Effector memory CD4-positive, alpha-beta T cell (primary cell): Measurements from ENCODE around the gene PRIMA1.

ENCODE experiments used
- DNase-seq, 3 donors: peaks; one replicate each; pipeline ENCODE4 v3.0.0-alpha.2; 2020
- H3K27ac ChIP-seq: 2 replicates; pipeline ENCODE4 v1.7.0; 2013; ENCODE audit warnings: mild to moderate bottlenecking, low read length, moderate library complexity; ENCODE audit not compliant: insufficient read depth, poor library complexity, severe bottlenecking
- H3K27me3 ChIP-seq: replicated peaks from 2 replicates; pipeline ENCODE4 v1.7.0; 2013; ENCODE audit warnings: mild to moderate bottlenecking, low read length; ENCODE audit not compliant: insufficient read depth, control insufficient read depth, poor library complexity, severe bottlenecking
- H3K36me3 ChIP-seq: 2 replicates; pipeline ENCODE4 v1.7.0; 2013; ENCODE audit warnings: mild to moderate bottlenecking, low read length, moderate library complexity; ENCODE audit not compliant: control insufficient read depth, insufficient read depth
- H3K4me1 ChIP-seq: 2 replicates; pipeline ENCODE4 v1.7.0; 2013; ENCODE audit warnings: low read length, mild to moderate bottlenecking; ENCODE audit not compliant: control insufficient read depth, insufficient read depth, poor library complexity, severe bottlenecking
- H3K4me3 ChIP-seq: 2 replicates; pipeline ENCODE4 v1.7.0; 2013; ENCODE audit warnings: low read length, low read depth, mild to moderate bottlenecking; ENCODE audit not compliant: insufficient read depth, poor library complexity, severe bottlenecking
- H3K9me3 ChIP-seq: 2 replicates; pipeline ENCODE4 v1.7.0; 2013; ENCODE audit warnings: mild to moderate bottlenecking, low read length, moderate library complexity; ENCODE audit not compliant: control insufficient read depth

The PRIMA1 gene

DNA sequence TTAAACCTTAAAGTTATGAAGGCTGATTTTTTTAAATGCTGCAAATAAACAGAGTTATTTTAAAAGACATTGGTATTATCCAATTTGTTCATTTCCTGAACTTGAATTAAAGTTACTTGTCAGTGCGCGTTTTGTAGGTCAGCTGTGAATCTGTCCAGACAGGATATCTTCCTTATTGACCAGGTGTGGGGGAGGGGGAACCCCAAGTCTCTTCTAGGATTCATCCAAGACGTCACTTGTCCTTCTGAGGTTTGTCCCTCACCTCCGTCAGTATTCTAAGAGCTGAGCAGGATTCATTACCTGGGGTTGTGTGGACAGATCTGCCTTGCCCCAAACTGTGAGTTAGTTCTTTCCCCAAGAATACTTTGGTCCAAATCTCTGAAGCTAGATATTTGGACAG is 8.8 kb upstream of the PRIMA1 start:
- DNase-seq = no peak
- H3K27me3 ChIP-seq = no peaks in the 10 kb centered on the region
- H3K36me3 ChIP-seq = no peaks in the 10 kb centered on the region
- no peak overlapping the region for H3K4me3 ChIP-seq
- no peak overlapping the region for H3K27ac ChIP-seq
- H3K4me1 ChIP-seq = no peaks in the 10 kb centered on the region
- no peaks in the 10 kb centered on the region for H3K9me3 ChIP-seq

GRCh38 chr14:93794756-93795155 is 6.5 kb upstream of the PRIMA1 start:
- no peak overlapping the region for H3K27ac ChIP-seq
- no peak for DNase-seq
- H3K9me3 ChIP-seq = no peaks in the 10 kb centered on the region
- H3K4me1 ChIP-seq = no peaks in the 10 kb centered on the region
- no peak overlapping the region for H3K4me3 ChIP-seq
- H3K36me3 ChIP-seq = no peaks in the 10 kb centered on the region
- peaks cover 3% of the 10 kb centered on the region for H3K27me3 ChIP-seq

DNA sequence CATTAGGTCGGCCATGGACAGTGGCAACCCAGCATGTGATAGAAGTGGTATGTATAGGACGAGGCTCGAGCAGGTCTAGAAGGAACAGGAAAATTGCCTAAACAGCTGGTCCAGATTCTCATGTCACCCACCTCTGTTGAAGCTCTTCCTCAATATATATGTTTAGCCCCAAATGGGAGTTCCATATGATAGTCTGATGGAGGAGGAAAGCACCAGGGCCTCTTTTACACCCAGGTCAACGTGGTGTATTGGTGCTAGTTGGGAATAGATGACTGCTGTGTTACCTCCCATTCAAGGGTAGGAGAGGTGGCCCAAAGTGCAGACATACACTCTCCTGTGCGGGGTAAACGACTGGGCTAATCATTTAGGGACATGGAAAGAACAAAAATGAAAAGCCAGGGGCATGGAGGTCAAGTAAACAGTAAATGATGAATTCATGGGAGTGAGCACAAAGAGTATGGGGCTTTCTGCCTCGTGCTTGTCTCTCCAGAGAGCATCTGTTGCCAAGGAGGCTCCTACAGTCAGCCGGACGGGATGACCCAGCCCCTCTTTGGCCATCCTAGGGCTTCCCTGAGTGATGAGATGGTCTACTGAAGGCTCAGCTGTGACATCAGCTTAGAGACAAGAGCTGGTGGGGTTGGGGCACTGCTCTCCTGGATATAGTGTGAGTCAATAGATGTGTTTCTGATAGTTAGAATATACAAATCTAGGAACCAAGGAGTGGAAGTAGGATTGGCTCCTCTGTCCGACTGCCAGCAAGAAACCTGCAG is 5.5 kb upstream of the PRIMA1 start:
- Histone ChIP-seq H3K27ac (no peak overlapping the region), H3K27me3 (peaks cover 3% of the 10 kb centered on the region), H3K36me3 (no peaks in the 10 kb centered on the region), H3K9me3 (no peaks in the 10 kb centered on the region), H3K4me3 (no peak overlapping the region), H3K4me1 (no peaks in the 10 kb centered on the region)
- no peak for DNase-seq

DNA sequence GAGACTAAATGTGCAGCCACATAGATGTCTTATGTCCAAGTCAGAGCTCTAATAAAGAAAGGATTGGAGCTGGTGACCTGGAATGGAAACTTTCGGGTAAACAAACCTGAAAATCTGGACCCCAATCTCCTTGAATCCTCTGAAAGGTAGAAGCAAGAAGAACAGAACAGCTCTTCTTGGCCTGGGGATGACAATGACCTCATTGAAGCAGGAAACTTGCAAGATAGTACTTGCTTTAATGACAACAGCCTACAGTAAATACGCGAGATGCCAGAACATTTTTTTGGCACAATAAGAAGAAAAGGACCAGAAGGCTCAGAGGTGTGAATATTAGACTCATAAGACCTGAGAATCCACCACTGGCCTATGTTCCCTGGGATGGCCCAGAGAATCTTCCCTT is 4.1 kb upstream of the PRIMA1 start:
- Histone ChIP-seq H3K9me3 (no peaks in the 10 kb centered on the region), H3K36me3 (no peaks in the 10 kb centered on the region), H3K27ac (no peak overlapping the region), H3K4me1 (no peaks in the 10 kb centered on the region), H3K27me3 (peaks cover 3% of the 10 kb centered on the region), H3K4me3 (no peak overlapping the region)
- no peak for DNase-seq

GRCh38 chr14:93790966-93791365 is 2.7 kb upstream of the PRIMA1 start:
- H3K4me1 ChIP-seq = no peaks in the 10 kb centered on the region
- H3K9me3 ChIP-seq = no peaks in the 10 kb centered on the region
- peaks cover 3% of the 10 kb centered on the region for H3K27me3 ChIP-seq
- H3K4me3 ChIP-seq = no peak overlapping the region
- DNase-seq = no peak
- no peaks in the 10 kb centered on the region for H3K36me3 ChIP-seq
- no peak overlapping the region for H3K27ac ChIP-seq

GRCh38 chr14:93789228-93790130 is 1.2 kb upstream of the PRIMA1 start:
- peaks cover 3% of the 10 kb centered on the region for H3K27me3 ChIP-seq
- no peaks in the 10 kb centered on the region for H3K4me1 ChIP-seq
- no peaks in the 10 kb centered on the region for H3K36me3 ChIP-seq
- no peak overlapping the region for H3K27ac ChIP-seq
- no peaks in the 10 kb centered on the region for H3K9me3 ChIP-seq
- DNase-seq = no peak
- H3K4me3 ChIP-seq = no peak overlapping the region

GRCh38 chr14:93788543-93789227 is 400 bp upstream of the PRIMA1 start:
- peaks cover 3% of the 10 kb centered on the region for H3K27me3 ChIP-seq
- H3K9me3 ChIP-seq = no peaks in the 10 kb centered on the region
- H3K4me1 ChIP-seq = no peaks in the 10 kb centered on the region
- no peak overlapping the region for H3K27ac ChIP-seq
- no peak overlapping the region for H3K4me3 ChIP-seq
- DNase-seq = no peak
- no peaks in the 10 kb centered on the region for H3K36me3 ChIP-seq

DNA sequence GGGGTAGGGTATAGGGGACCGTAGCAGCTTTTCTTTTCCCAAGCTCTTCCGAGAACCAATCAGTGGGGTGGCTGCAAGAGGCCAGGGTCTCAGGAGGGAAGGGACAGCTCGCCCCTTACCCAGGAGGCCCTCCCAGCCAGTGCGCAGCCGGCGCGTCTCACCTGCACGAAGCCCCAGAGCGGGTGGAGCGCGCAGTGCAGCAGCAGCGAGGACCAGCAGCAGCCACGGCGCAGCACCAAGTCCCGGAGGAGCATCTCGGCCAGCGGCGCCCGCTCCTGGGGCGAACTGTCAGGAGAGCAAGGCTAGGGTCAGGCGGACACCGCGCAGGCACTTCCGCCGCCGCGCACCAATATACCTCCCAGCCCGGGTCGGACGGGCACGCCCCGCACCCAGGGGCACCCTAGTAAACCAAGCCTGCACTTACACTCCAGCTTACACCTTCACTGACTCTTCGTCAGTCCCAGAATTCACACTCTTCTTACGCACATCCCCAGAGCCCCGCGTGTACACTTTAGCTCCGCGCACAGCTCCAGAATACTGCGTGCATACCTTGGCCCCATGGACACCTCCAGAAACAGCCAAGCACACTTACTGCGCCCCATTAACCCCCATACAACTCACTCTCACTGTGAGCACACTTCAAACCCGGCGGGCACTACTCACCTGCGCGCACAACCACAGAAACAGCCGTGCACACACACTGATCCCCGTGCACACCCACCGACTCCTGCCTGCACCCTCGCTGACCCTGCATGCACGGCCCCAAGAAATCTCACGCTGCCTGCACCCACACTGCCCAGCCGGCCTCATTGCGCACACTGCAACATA is 606 bp downstream of the PRIMA1 start:
- Histone ChIP-seq H3K4me3 (no peak overlapping the region), H3K27me3 (peaks cover 3% of the 10 kb centered on the region), H3K9me3 (no peaks in the 10 kb centered on the region), H3K27ac (no peak overlapping the region), H3K36me3 (no peaks in the 10 kb centered on the region), H3K4me1 (no peaks in the 10 kb centered on the region)
- no peak for DNase-seq

- H3K4me3 ChIP-seq = no peak overlapping the region
- no peak overlapping the region for H3K27ac ChIP-seq
- H3K36me3 ChIP-seq = no peaks in the 10 kb centered on the region
- no peaks in the 10 kb centered on the region for H3K9me3 ChIP-seq
- DNase-seq = no peak
- H3K27me3 ChIP-seq = no peaks in the 10 kb centered on the region
- no peaks in the 10 kb centered on the region for H3K4me1 ChIP-seq
Measured at GRCh38 chr14:93785423-93785822, 2.9 kb downstream of the PRIMA1 start.
